Endothelial cell of umbilical vein (primary cell): ENCODE measurements around the gene UBE3A. TPM values are rescaled to one million over a fixed set of nuclear protein-coding genes. Genes with fewer than 3 reads are reported as not detected.

Source experiments
- BruUV-seq: library from RNA; stranded (reverse); fragments of 400-500 nt; replicated peaks from 2 replicates; lab custom pipeline; 2021; lab: Mats Ljungman, UMichigan
- CTCF ChIA-PET: fragments of 300-600, 350-600 bp; sonication (Branson Sonifier 250); formaldehyde crosslinking; loops from one replicate; lab custom pipeline; 2021; ENCODE audit warnings: antibody characterized with exemption, inconsistent platforms; lab: Charles Lee
- POLR2A ChIA-PET: fragments of 300-600, 350-600 bp; sonication (Branson Sonifier 250); formaldehyde crosslinking; loops from one replicate; lab custom pipeline; 2021; ENCODE audit warnings: antibody characterized with exemption, inconsistent platforms; lab: Charles Lee
- DNase-seq: peaks from one replicate; pipeline ENCODE4 v3.0.0-alpha.2; 2011; ENCODE audit warnings: low read depth, low spot score
- FAIRE-seq: peaks from 2 replicates; lab custom pipeline; 2011; peaks lifted over from hg19 to GRCh38; lab: Jason Lieb, UNC
- H2AFZ ChIP-seq: 2 replicates; pipeline ENCODE4 v1.6.0; 2012; ENCODE audit warnings: low read depth, low read length, control low read depth, inconsistent platforms
- H3K27ac ChIP-seq: 2 replicates; pipeline ENCODE4 v1.5.1; 2011; ENCODE audit warnings: low read depth, mild to moderate bottlenecking, control low read depth, low read length, moderate library complexity; ENCODE audit not compliant: insufficient read depth
- H3K27me3 ChIP-seq, 2 experiments: 2 replicates each; pipeline versions ENCODE4 v1.6.0 to v1.6.1; 2011; ENCODE audit warnings: low read length in 2 of 2, mixed read lengths in 1 of 2; ENCODE audit not compliant: control insufficient read depth in 2 of 2, insufficient read depth in 2 of 2
- H3K36me3 ChIP-seq, 2 experiments: 2 replicates in 1 of 2; 3 replicates in 1 of 2; pipeline ENCODE4 v1.5.1; 2011; ENCODE audit warnings: low read length in 2 of 2, mild to moderate bottlenecking in 1 of 2, moderate library complexity in 1 of 2; ENCODE audit not compliant: control insufficient read depth in 2 of 2, insufficient read depth in 2 of 2; ENCODE audit errors: extremely low read depth in 1 of 2
- H3K4me1 ChIP-seq: 3 replicates; pipeline ENCODE4 v1.5.1; 2011; ENCODE audit warnings: mild to moderate bottlenecking, low read length; ENCODE audit not compliant: control insufficient read depth, insufficient read depth; ENCODE audit errors: extremely low read depth
- H3K4me2 ChIP-seq: 2 replicates; pipeline ENCODE4 v1.6.1; 2011; ENCODE audit warnings: low read length, control low read depth, mixed read lengths; ENCODE audit not compliant: insufficient read depth
- H3K4me3 ChIP-seq, 3 experiments: fragments of 200-600 bp in 1 of 3; sonication (generic), shearing (Covaris generic) in 1 of 3; replicated peaks in 1 of 3; 2 replicates each; pipeline ENCODE4 v1.5.1; 2011 to 2016; ENCODE audit warnings: control low read depth in 3 of 3, low read length in 3 of 3, mild to moderate bottlenecking in 2 of 3, inconsistent platforms in 1 of 3, low read depth in 1 of 3, moderate library complexity in 1 of 3; ENCODE audit not compliant: insufficient read depth in 1 of 3
- H3K79me2 ChIP-seq: 2 replicates; pipeline ENCODE4 v1.6.0; 2012; ENCODE audit warnings: low read length, inconsistent platforms; ENCODE audit not compliant: control insufficient read depth, insufficient read depth
- H3K9ac ChIP-seq: replicated peaks from 2 replicates; pipeline ENCODE3; 2011; ENCODE audit warnings: low read length, control low read depth; ENCODE audit not compliant: insufficient read depth; ENCODE audit errors: extremely low read depth
- H3K9me1 ChIP-seq: replicated peaks from 3 replicates; pipeline ENCODE4 v1.6.0; 2011; ENCODE audit warnings: mild to moderate bottlenecking, low read length; ENCODE audit not compliant: control insufficient read depth, insufficient read depth; ENCODE audit errors: extremely low read depth
- H3K9me3 ChIP-seq: replicated peaks from 2 replicates; pipeline ENCODE4 v1.5.1; 2012; ENCODE audit warnings: low read length, inconsistent platforms; ENCODE audit not compliant: control insufficient read depth, insufficient read depth
- H4K20me1 ChIP-seq: replicated peaks from 2 replicates; pipeline ENCODE3; 2011; ENCODE audit warnings: mild to moderate bottlenecking, low read length; ENCODE audit not compliant: control insufficient read depth, insufficient read depth; ENCODE audit errors: extremely low read depth
- CTCF ChIP-seq, 2 donors: IDR thresholded peaks; 1 replicate in 1 of 2; 2 replicates in 1 of 2; pipeline ENCODE4 v1.5.1; 2011; ENCODE audit warnings: low read length in 2 of 2, mild to moderate bottlenecking in 2 of 2, moderate library complexity in 2 of 2, control low read depth in 1 of 2, inconsistent platforms in 1 of 2, low read depth in 1 of 2; ENCODE audit not compliant: insufficient read depth in 1 of 2; ENCODE audit errors: extremely low read depth in 1 of 2
- EZH2 ChIP-seq: IDR thresholded peaks from 2 replicates; pipeline ENCODE4 v1.6.1; 2012; ENCODE audit warnings: borderline replicate concordance, low read depth, mild to moderate bottlenecking, moderate library complexity, low read length, inconsistent platforms; ENCODE audit not compliant: severe bottlenecking
- FOS ChIP-seq: IDR thresholded peaks from 2 replicates; pipeline ENCODE4 v1.6.1; 2011; ENCODE audit warnings: mild to moderate bottlenecking, low read length, moderate library complexity, borderline replicate concordance; ENCODE audit not compliant: insufficient read depth
- GATA2 ChIP-seq: IDR thresholded peaks from 2 replicates; pipeline ENCODE4 v1.7.0; 2011; ENCODE audit warnings: low read depth, mild to moderate bottlenecking, moderate library complexity, mixed read lengths, low read length; ENCODE audit not compliant: insufficient read length, insufficient read depth
- JUN ChIP-seq: IDR thresholded peaks from 2 replicates; pipeline ENCODE4 v1.6.1; 2011; ENCODE audit warnings: borderline replicate concordance, low read depth; ENCODE audit not compliant: insufficient read length, insufficient read depth
- MAX ChIP-seq: IDR thresholded peaks from 2 replicates; pipeline ENCODE4 v1.6.1; 2011; ENCODE audit not compliant: insufficient read depth, insufficient read length
- MYC ChIP-seq: IDR thresholded peaks from one replicate; pipeline ENCODE4 v1.6.1; 2011; ENCODE audit warnings: mild to moderate bottlenecking, low read depth, low read length
- POLR2A ChIP-seq: IDR thresholded peaks from 2 replicates; pipeline ENCODE4 v1.6.1; 2012; ENCODE audit warnings: low read depth, mild to moderate bottlenecking, control low read depth, low read length
- POLR2AphosphoS5 ChIP-seq: IDR thresholded peaks from 2 replicates; pipeline ENCODE4 v1.6.1; 2012; ENCODE audit warnings: low read depth, mild to moderate bottlenecking, control low read depth, low read length, moderate library complexity; ENCODE audit not compliant: insufficient read depth
- dilution Hi-C: fragments of 300-500 bp; cut with MboI; formaldehyde crosslinking; loops from one replicate; pipeline ENCODE4 v1.15.0; 2019; ENCODE audit warnings: low sequenced_read_pairs; ENCODE audit not compliant: extremely low pct_ligation_motif_present
- intact Hi-C: fragments of 100-400 bp; cut with micrococcal nuclease; formaldehyde crosslinking; loops from one replicate; pipeline ENCODE4 v1.10.0; 2022
- polyA plus RNA-seq, 4 experiments: library from polyadenylated mRNA; depleted of rRNA in 3 of 4; stranded (reverse) in 3 of 4; unstranded in 1 of 4; fragments of >200 nt; gene quantifications; 2 replicates each; pipeline versions ENCODE4 v1.2.1 to v1.2.3, GENCODE V29; 2011 to 2012; ENCODE audit warnings: missing spikeins in 1 of 4
- total RNA-seq: library from RNA; stranded (reverse); gene quantifications from 2 replicates; pipeline ENCODE4 v1.2.3, GENCODE V29; 2021

The UBE3A gene
- total and polyA plus RNA-seq, 2 donors (not counting 3 experiments of a cell fraction or from before 2014, with no cell fraction given) = 8.5 to 69.3 TPM

GRCh38 chr15:25403771-25404170, 35.1 kb downstream of the UBE3A start:
- DNase-seq (no peak), FAIRE-seq (no peak)
- H3K9me3 ChIP-seq = no peaks in the 10 kb centered on the region
- TF ChIP-seq POLR2AphosphoS5 (no peak), GATA2 (no peak), EZH2 (no peak), POLR2A (no peak)
- no peaks in the 10 kb centered on the region for H4K20me1 ChIP-seq
- H2AFZ ChIP-seq = no peak overlapping the region
- no peak overlapping the region for H3K27ac ChIP-seq
- no peaks in the 10 kb centered on the region for H3K9me1 ChIP-seq
- H3K9ac ChIP-seq = no peak overlapping the region
- no peaks in the 10 kb centered on the region for H3K27me3 ChIP-seq
- no TSS peak for BruUV-seq
- H3K4me1 ChIP-seq = no peaks in the 10 kb centered on the region
- peaks cover 2 to 5% of the 10 kb centered on the region in 2 experiments for H3K36me3 ChIP-seq
- no peak overlapping the region for H3K4me3 ChIP-seq
- H3K79me2 ChIP-seq = peaks cover 33% of the 10 kb centered on the region
- intact Hi-C loops (no loop called here), dilution Hi-C loops (no loop called here)
- H3K4me2 ChIP-seq = no peak overlapping the region
- ChIA-PET POLR2A (no interaction called here), CTCF (no interaction called here)

GRCh38 chr15:25402342-25402741, 36.5 kb downstream of the UBE3A start:
- H3K4me3 ChIP-seq = no peak overlapping the region
- no peak overlapping the region for H3K4me2 ChIP-seq
- intact Hi-C loops (no loop called here), dilution Hi-C loops (no loop called here)
- H4K20me1 ChIP-seq = no peaks in the 10 kb centered on the region
- H3K79me2 ChIP-seq = peaks cover 30% of the 10 kb centered on the region
- POLR2A ChIA-PET = no interaction called here
- H2AFZ ChIP-seq = no peak overlapping the region
- peaks cover 4% of the 10 kb centered on the region for H3K4me1 ChIP-seq
- H3K9me3 ChIP-seq = no peaks in the 10 kb centered on the region
- no peaks in the 10 kb centered on the region for H3K9me1 ChIP-seq
- BruUV-seq = no TSS peak
- H3K27ac ChIP-seq = no peak overlapping the region
- CTCF ChIA-PET = interaction anchor here (1.6 kb wide), 1 partner anchor 9 kb away, joined by 6 read pairs; no protein-coding TSS in a partner anchor
- H3K9ac ChIP-seq = no peak overlapping the region
- peaks cover 2 to 5% of the 10 kb centered on the region in 2 experiments for H3K36me3 ChIP-seq
- FAIRE-seq (no peak), DNase-seq (no peak)
- H3K27me3 ChIP-seq = no peaks in the 10 kb centered on the region
- TF ChIP-seq GATA2 (no peak), POLR2AphosphoS5 (no peak), POLR2A (no peak), MAX (no peak), JUN (no peak), CTCF (IDR thresholded peaks at IDR 0.05; ENCODE audit: extremely low read depth in 1 of 2, insufficient read depth in 1 of 2, low read depth in 1 of 2, low read length in 2 of 2) (no peak), EZH2 (no peak), FOS (no peak), MYC (no peak)
